Putamen (tissue), 1 donor: Measurements from ENCODE around the gene MT1B.

Experiments
- DNase-seq: peaks from one replicate; pipeline ENCODE4 v3.0.0-alpha.2; 2016; ENCODE audit warnings: low spot score

Gene MT1B

GRCh38 chr16:56684926-56685590, 33.4 kb downstream of the MT1B start:
- DNase-seq: no peak

GRCh38 chr16:56686758-56687157, 35.1 kb downstream of the MT1B start:
- no peak for DNase-seq

GRCh38 chr16:56688762-56689161, 37.1 kb downstream of the MT1B start:
- no peak for DNase-seq

- DNase-seq: no peak
Observed at GRCh38 chr16:56689171-56689570, 37.5 kb downstream of the MT1B start.

GRCh38 chr16:56690420-56691122, 38.9 kb downstream of the MT1B start:
- no peak for DNase-seq

- no peak for DNase-seq
Observed at GRCh38 chr16:56691885-56692284, 40.2 kb downstream of the MT1B start.

- no peak for DNase-seq
Observed at GRCh38 chr16:56695246-56695645, 43.6 kb downstream of the MT1B start.

- no peak for DNase-seq
Observed at GRCh38 chr16:56697456-56698155, 45.9 kb downstream of the MT1B start.

GRCh38 chr16:56700195-56700594, 48.5 kb downstream of the MT1B start:
- no peak for DNase-seq

- DNase-seq: no peak
Observed at GRCh38 chr16:56700631-56701030, 48.9 kb downstream of the MT1B start.

- DNase-seq: no peak
Observed at GRCh38 chr16:56701534-56701933, 49.8 kb downstream of the MT1B start.
